Endothelial cell of umbilical vein (primary cell): Measurements from ENCODE around the gene KAT7.

Source experiments
- CTCF ChIP-seq, 2 donors: IDR thresholded peaks; 1 replicate in 1 of 2; 2 replicates in 1 of 2; pipeline ENCODE4 v1.5.1; 2011; ENCODE audit warnings: low read length in 2 of 2, mild to moderate bottlenecking in 2 of 2, moderate library complexity in 2 of 2, control low read depth in 1 of 2, inconsistent platforms in 1 of 2, low read depth in 1 of 2; ENCODE audit not compliant: insufficient read depth in 1 of 2; ENCODE audit errors: extremely low read depth in 1 of 2
- EZH2 ChIP-seq: IDR thresholded peaks from 2 replicates; pipeline ENCODE4 v1.6.1; 2012; ENCODE audit warnings: borderline replicate concordance, low read depth, mild to moderate bottlenecking, moderate library complexity, low read length, inconsistent platforms; ENCODE audit not compliant: severe bottlenecking
- GATA2 ChIP-seq: IDR thresholded peaks from 2 replicates; pipeline ENCODE4 v1.7.0; 2011; ENCODE audit warnings: low read depth, mild to moderate bottlenecking, moderate library complexity, mixed read lengths, low read length; ENCODE audit not compliant: insufficient read length, insufficient read depth
- JUN ChIP-seq: IDR thresholded peaks from 2 replicates; pipeline ENCODE4 v1.6.1; 2011; ENCODE audit warnings: borderline replicate concordance, low read depth; ENCODE audit not compliant: insufficient read length, insufficient read depth
- MAX ChIP-seq: IDR thresholded peaks from 2 replicates; pipeline ENCODE4 v1.6.1; 2011; ENCODE audit not compliant: insufficient read depth, insufficient read length
- MYC ChIP-seq: IDR thresholded peaks from one replicate; pipeline ENCODE4 v1.6.1; 2011; ENCODE audit warnings: mild to moderate bottlenecking, low read depth, low read length
- POLR2A ChIP-seq: IDR thresholded peaks from 2 replicates; pipeline ENCODE4 v1.6.1; 2012; ENCODE audit warnings: low read depth, mild to moderate bottlenecking, control low read depth, low read length
- POLR2AphosphoS5 ChIP-seq: IDR thresholded peaks from 2 replicates; pipeline ENCODE4 v1.6.1; 2012; ENCODE audit warnings: low read depth, mild to moderate bottlenecking, control low read depth, low read length, moderate library complexity; ENCODE audit not compliant: insufficient read depth

- TF ChIP-seq POLR2A, result no peak
- TF ChIP-seq CTCF (IDR thresholded peaks at IDR 0.05; ENCODE audit: extremely low read depth in 1 of 2, insufficient read depth in 1 of 2, low read depth in 1 of 2, low read length in 2 of 2), result no peak
- no peak for TF ChIP-seq EZH2
- no peak for TF ChIP-seq POLR2AphosphoS5
- TF ChIP-seq MAX, result no peak
- TF ChIP-seq JUN, result no peak
- TF ChIP-seq MYC, result no peak
- no peak for TF ChIP-seq GATA2
Observed at GRCh38 chr17:49830605-49831004, 42.1 kb downstream of the KAT7 start.
